Measurements from ENCODE around the gene CNOT9.

Gene CNOT9

GRCh38 chr2:218642786-218643185 lies 74.1 kb downstream of the CNOT9 start:
- Histone ChIP-seq H3K9me3 (ENCODE audit: severe bottlenecking) (no peaks in the 10 kb centered on the region), H3K36me3 (peaks cover 90% of the 10 kb centered on the region), H3K4me3 (ENCODE audit: low read depth, low read length) (no peak overlapping the region), H3K27ac (no peak overlapping the region), H3K27me3 (ENCODE audit: insufficient read depth, low read depth, severe bottlenecking) (no peaks in the 10 kb centered on the region)
- DNase-seq: no peak
- no peak for TF ChIP-seq CTCF (IDR thresholded peaks at IDR 0.05; ENCODE audit: low read depth, low read length)

- no peak for DNase-seq
- Histone ChIP-seq H3K4me3 (ENCODE audit: low read depth, low read length) (no peak overlapping the region), H3K36me3 (peaks cover 90% of the 10 kb centered on the region), H3K27me3 (ENCODE audit: insufficient read depth, low read depth, severe bottlenecking) (no peaks in the 10 kb centered on the region), H3K9me3 (ENCODE audit: severe bottlenecking) (no peaks in the 10 kb centered on the region), H3K27ac (no peak overlapping the region)
- TF ChIP-seq CTCF (IDR thresholded peaks at IDR 0.05; ENCODE audit: low read depth, low read length): no peak
These were observed 75.2 kb downstream of the CNOT9 start for GRCh38 chr2:218643751-218644310.

GRCh38 chr2:218644721-218645120 lies 76.1 kb downstream of the CNOT9 start:
- no peak overlapping the region for H3K27ac ChIP-seq
- 0 out of 2 replicates have a peak, but pooled peaks have one; percentile 11 for TF ChIP-seq CTCF (IDR thresholded peaks at IDR 0.05; ENCODE audit: low read depth, low read length)
- H3K9me3 ChIP-seq (ENCODE audit: severe bottlenecking): no peaks in the 10 kb centered on the region

GRCh38 chr2:218645126-218645525 lies 76.5 kb downstream of the CNOT9 start:
- Histone ChIP-seq H3K27ac (no peak overlapping the region), H3K4me3 (ENCODE audit: low read depth, low read length) (no peak overlapping the region), H3K9me3 (ENCODE audit: severe bottlenecking) (no peaks in the 10 kb centered on the region), H3K36me3 (peaks cover 95% of the 10 kb centered on the region), H3K27me3 (ENCODE audit: insufficient read depth, low read depth, severe bottlenecking) (no peaks in the 10 kb centered on the region)
- TF ChIP-seq CTCF (IDR thresholded peaks at IDR 0.05; ENCODE audit: low read depth, low read length): no peak
- no peak for DNase-seq

More at GRCh38 chr2:218644721-218645120, 76.1 kb downstream of the CNOT9 start:
- no peak for DNase-seq
- Histone ChIP-seq H3K36me3 (peaks cover 93% of the 10 kb centered on the region), H3K27me3 (ENCODE audit: insufficient read depth, low read depth, severe bottlenecking) (no peaks in the 10 kb centered on the region), H3K4me3 (ENCODE audit: low read depth, low read length) (no peak overlapping the region)
